Left forelimb (tissue), 1 donor: ENCODE results near the gene USP47.

Experiments used
- DNase-seq: peaks from one replicate; pipeline ENCODE4 v3.0.0-alpha.2; 2018; ENCODE audit warnings: low spot score

USP47 gene

GRCh38 chr11:12003815-12004214 is 162.0 kb downstream of the USP47 start:
- DNase-seq: no peak

- DNase-seq: no peak
These were observed 163.3 kb downstream of the USP47 start for GRCh38 chr11:12005061-12005460.

- no peak for DNase-seq
These were observed 163.7 kb downstream of the USP47 start for GRCh38 chr11:12005476-12005875.

GRCh38 chr11:12006552-12007229 is 164.9 kb downstream of the USP47 start:
- no peak for DNase-seq

- no peak for DNase-seq
These were observed 165.4 kb downstream of the USP47 start for GRCh38 chr11:12007230-12007593.

GRCh38 chr11:12007769-12008737 is 166.3 kb downstream of the USP47 start, which contains the start of gene DKK3:
Gene DKK3 (minus strand): TSS chr11:12008626. CDS start chr11:12008582, 44 bp downstream.
- DNase-seq: no peak
